GM12874 (cell line): ENCODE measurements around the gene CEP57.

Source experiments
- TF ChIP-seq, protein P1 (sequence below): IDR thresholded peaks from 2 replicates; pipeline ENCODE4 v1.5.1; 2011; ENCODE audit warnings: low read depth, mild to moderate bottlenecking, control low read depth, low read length, moderate library complexity; ENCODE audit not compliant: insufficient read depth

CEP57 gene

DNA sequence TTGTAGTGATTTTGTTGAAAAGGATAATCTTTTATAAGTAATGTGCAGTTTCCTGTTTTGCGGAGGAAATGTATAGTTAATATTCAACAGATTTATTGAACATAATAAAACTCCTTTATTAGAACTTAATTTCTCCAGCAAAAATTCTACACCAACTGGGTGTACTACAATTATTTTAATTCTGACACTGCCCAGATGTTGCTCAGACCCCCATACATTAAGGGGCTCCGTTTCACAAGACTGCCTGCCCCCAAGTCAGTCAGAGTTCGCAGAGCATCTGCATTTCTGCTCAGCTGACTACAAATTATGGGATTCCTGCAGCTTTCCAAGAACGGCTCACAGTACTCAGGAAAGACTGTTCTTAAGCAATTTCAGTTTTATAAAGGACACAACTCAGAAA, 6.2 kb downstream of the CEP57 start:
- TF ChIP-seq, protein P1, sequence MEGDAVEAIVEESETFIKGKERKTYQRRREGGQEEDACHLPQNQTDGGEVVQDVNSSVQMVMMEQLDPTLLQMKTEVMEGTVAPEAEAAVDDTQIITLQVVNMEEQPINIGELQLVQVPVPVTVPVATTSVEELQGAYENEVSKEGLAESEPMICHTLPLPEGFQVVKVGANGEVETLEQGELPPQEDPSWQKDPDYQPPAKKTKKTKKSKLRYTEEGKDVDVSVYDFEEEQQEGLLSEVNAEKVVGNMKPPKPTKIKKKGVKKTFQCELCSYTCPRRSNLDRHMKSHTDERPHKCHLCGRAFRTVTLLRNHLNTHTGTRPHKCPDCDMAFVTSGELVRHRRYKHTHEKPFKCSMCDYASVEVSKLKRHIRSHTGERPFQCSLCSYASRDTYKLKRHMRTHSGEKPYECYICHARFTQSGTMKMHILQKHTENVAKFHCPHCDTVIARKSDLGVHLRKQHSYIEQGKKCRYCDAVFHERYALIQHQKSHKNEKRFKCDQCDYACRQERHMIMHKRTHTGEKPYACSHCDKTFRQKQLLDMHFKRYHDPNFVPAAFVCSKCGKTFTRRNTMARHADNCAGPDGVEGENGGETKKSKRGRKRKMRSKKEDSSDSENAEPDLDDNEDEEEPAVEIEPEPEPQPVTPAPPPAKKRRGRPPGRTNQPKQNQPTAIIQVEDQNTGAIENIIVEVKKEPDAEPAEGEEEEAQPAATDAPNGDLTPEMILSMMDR, result no peak

DNA sequence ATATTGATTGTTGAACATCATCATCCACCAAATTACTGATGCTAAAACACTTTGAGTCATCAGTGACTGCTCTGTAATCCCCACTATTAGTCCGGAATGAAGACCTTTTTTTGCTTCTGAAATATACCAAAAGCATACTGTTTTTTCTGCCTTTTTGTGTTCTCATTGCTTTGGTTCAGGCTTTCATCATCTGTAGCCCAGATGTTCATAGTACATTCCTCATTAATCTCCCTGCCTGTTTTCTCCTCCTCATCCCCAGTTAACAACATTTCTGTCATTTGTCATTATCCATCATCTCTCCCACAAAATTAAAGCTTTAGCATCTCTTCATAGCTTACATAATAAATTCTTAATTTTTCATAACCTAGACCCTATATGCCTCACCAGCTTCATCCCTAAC, 9.2 kb downstream of the CEP57 start:
- TF ChIP-seq, protein P1, result no peak

DNA sequence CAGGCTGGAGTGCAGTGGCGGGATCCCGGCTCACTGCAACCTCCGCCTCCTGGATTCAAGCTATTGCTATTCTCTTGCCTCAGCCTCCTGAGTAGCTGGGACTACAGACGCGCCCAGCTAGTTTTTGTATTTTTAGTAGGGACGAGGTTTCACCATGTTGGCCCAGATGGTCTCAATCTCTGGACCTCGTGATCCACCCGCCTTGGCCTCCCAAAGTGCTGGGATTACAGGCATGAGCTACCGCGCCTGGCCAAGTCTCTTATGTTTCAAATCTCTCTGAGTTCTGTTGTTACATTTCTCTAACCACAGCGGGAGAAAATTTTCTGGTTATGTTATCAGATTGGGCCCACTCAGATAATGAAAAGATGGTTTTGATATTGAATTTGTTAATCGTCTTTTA, 10.1 kb downstream of the CEP57 start:
- TF ChIP-seq, protein P1, result no peak

DNA sequence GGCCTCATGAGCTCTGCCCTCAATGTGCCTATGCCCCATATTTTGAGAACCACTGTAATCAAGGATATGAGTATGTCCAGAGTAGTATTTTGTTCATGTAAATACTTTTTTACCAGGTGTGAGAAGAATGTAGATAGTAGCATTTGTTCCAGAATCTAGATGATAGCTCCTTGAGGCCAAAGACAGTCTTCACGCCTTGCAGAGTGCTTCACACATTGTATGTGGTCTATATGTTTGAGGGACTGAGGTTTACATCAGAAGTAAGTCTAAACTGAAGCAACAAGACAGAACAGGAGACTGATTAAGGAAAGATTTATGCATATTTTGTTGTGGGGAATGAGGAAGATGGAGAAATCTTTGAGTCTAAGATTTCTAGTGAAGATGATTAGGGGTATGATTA, 12.5 kb downstream of the CEP57 start:
- TF ChIP-seq, protein P1, result no peak

DNA sequence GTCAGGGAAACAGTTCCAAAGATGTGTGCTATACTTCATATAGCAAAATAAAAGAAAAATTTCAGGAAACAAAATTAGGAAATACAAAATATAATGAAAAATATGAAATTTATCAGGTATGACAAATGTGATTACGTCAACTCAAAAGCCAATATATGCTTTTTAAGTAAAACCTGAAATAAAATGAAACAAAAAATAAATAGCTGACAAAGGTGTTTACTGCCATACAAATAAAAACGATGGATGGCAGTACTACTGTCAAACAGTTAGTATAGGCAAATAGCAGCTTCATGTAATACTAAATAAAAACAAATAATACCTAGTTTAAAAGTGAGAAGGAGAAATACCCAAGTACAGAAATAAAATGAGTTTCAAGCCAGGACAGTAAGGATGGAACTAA, 13.7 kb downstream of the CEP57 start:
- TF ChIP-seq, protein P1, result no peak

DNA sequence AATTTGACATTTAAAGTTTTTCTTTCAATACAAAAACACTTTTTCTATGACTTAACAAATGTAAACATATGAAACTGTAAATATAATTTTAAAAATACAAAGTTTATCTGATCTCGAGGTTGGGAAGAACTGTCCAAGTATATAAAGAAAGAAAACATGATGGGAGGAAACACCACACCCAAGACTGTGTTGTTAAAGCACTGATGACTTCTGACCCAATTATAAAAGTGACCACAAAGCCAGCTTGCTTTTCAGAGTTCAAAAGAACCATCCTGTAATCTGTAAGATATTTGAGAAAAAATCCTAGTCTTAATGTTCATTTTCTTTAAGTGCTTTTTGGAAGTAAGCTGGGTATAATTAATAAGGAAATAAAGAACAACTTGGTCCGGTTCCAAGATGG, 15.6 kb downstream of the CEP57 start:
- TF ChIP-seq, protein P1, result no peak

DNA sequence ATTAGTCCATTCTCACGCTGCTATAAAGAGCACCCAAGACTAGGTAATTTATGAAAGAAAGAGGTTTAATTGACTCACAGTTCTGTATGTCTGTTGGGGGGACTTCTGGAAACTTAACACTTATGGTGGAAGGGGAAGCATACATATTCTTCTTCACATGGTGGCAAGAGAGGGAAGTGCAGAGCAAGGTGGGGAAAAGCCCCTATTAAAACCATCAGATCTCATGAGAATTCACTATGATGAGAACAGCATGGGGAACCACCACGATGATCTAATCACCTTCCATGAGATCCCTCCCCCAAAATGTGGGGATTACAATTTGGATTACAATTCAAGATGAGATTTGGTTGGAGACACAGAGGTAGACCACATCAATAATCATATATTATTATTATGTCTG, 25.7 kb downstream of the CEP57 start:
- TF ChIP-seq, protein P1, result no peak

DNA sequence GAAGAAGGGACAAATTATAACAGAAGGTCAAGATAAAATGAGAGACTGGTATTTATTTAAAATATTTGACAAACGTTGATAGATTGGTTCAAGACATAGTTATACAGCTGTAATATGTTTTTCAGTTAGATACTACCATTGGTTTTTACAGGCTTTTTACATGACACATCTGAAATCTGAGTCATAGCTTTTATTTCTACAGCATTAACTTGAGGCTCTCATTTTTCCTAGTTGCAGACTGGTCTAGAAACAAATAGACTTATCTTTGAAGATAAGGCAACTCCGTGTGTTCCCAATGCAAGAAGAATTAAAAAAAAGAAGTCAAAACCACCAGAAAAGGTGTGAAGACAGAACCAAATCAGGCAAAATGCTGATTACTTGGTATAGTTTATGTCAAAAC, 31.3 kb downstream of the CEP57 start:
- TF ChIP-seq, protein P1, result no peak
